GM21786 (cell line): ENCODE results near the gene PSG11.
"Not testable (repeated sequence)": the region's sequence is repeated elsewhere in the genome, so short reads cannot be mapped to it uniquely, and the experiment has no call there.

Experiments
- ATAC-seq: cut with Tn5 transposase; IDR thresholded peaks from one replicate; pipeline ENCODE4 v1.9.1; 2021; ENCODE audit not compliant: unreplicated experiment

Gene PSG11

DNA sequence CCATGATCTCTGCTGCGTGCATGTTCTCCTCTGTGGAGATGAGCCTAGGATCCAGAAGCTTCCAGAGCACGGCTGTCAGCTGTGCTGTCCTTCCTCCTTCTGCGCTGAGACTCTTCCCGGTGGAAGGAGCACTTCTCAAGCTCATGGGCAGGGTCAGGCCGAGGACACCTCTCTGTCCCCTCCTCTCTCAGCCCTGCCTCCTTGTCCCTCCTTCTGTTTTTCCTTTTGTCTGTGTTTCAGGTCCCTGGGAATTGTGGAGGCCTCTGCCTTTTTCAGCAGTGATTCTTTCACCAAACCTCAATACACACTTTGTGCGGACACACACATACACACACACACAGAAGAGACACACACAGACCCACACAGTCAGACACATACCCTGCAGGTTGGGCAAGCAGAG lies at the start of gene PSG11:
TSS of gene PSG11 (minus strand) at position 101 of the 400 bp plus-strand sequence. CDS start at position 4, 97 bp downstream.
- ATAC-seq = not testable (repeated sequence)

DNA sequence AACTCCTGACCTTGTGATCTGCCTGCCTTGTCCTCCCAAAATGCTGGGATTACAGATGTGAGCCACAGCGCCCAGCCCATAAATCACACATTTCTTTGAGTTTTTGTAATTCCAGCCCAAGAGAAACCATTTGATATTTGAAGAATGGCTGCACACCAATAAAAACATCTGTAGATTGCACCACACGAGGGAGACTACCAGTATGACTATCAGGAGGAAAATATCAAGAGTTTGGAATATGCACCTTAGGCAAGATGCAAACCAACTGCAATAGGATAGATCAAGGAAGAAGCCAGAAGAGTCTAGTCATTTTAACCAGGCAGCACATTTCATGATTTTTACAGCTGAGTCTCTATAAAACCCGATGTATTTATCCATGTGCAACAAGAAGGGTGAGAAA lies 36.1 kb upstream of the PSG11 start:
- not testable (repeated sequence) for ATAC-seq

DNA sequence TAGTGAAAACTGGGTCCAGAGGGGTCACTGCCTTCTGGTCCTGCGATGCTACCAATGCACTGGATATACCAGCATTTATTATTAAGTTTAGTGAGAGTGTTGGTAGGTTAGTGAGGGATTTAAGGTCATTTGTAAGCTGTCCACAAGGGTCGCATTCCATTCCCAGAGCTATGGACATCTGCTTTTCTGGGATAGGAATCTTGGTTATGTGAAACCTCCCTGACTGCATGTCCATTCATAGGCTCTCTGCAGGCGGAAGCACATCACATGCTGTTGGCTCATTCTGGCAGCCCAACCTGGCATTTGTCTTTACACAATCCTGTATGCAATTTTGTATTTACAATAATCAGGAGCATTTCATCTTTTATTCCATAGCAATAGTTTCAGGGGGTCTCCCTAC lies 35.1 kb upstream of the PSG11 start:
- ATAC-seq = not testable (repeated sequence)

DNA sequence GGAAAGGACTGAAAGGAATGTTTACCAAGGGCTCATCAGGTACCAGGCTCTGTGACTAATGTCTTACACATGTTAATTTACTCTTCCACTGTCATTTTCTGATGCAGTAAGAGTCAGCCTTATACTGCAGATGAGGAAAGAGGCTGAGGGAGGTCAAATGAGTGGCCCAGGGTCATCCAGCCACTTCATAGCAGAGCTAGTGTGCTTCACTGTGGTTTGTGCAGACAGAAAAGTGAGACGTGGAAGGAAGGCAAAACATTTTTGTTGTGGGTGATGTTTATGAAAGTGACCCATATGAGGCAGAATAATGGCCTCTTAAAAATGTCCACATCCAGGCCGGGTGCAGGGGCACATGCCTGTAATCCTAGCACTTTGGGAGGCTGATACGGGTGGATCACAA lies 34.0 kb upstream of the PSG11 start:
- not testable (repeated sequence) for ATAC-seq

DNA sequence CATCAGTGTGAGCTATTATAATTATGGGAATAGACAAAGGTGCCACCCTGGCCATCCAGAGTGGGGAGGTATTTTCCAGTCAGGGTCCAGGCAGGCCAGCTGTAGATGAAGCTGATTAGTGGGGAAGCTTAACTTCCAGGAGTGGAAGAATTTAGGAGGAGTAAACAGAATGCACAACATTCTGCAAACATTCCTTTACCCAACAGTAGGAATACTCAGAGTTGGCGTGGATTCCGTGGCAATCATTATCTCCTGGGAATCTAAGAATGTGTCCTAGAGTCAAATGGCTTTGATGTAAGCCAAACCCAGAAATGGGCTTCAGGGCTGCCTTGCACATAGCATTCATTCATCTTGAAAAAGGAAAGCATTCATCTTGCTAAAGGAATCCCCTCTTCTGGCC lies 33.2 kb upstream of the PSG11 start:
- ATAC-seq = not testable (repeated sequence)

- not testable (repeated sequence) for ATAC-seq
These were observed 32.2 kb upstream of the PSG11 start for GRCh38 chr19:43058440-43058839.

- ATAC-seq = not testable (repeated sequence)
These were observed 21.7 kb upstream of the PSG11 start for GRCh38 chr19:43047966-43048365.

GRCh38 chr19:43046578-43046977 lies 20.3 kb upstream of the PSG11 start:
- not testable (repeated sequence) for ATAC-seq

GRCh38 chr19:43043492-43044180 lies 17.4 kb upstream of the PSG11 start:
- not testable (repeated sequence) for ATAC-seq

DNA sequence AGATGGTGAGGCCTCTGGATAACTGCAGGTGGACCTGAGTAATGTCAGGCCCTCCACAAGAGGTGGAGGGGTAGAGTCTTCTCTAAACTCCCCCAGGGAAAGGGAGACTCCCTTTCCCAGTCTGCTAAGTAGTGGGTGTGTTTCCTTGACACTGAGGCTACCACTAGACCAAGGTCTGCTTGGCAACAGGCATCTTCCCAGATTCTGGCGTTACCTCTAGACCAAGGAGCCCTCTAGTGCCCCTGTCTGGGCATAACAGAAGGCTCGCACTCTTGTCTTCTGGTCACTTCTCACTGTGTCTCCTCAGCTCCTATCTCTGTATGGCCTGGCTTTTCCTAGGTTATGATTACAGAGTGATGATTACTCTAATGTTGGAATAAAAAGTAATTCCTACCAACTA lies 5.4 kb upstream of the PSG11 start:
- ATAC-seq = not testable (repeated sequence)

DNA sequence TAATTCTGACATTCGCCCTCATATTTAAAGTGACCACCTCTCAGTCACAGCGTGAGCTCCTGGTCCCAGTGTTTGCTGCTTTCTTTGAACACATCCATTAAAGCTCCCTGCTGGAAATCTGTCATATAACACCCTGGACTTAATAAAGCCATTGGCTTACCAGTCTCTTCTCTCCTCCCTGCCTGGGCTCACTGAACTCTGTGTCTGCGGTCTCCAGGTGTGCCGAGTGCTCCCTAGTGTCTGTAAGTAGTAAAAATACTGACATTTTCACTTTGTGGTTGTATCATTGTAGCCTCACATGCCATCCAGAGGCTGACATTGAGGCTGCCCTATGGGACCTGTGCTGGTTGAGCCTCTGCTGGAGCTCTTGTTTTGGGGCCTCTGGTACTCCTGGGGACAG lies 2.6 kb upstream of the PSG11 start:
- no peak for ATAC-seq

DNA sequence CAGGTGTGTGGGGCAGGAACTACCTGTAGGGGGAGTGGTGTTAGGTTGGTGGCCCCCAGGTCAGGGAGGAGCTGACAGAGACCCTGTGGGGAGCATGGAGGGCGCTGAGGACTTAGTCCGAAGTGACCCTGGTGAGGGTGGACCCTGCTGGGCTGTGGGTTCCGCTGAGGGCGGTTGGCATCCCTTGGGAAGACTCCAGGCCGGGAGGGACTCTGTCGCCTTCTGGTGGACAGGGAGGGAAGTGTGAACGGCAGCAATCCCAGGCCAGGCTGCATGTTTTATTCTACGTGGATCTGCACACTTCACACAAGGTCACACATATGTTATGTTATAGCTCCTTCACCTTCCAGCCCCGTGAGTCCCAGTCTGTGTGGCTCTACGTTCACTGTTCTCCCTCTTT lies 1.7 kb upstream of the PSG11 start:
- ATAC-seq = not testable (repeated sequence)

GRCh38 chr19:43027061-43027460 lies 792 bp upstream of the PSG11 start:
- ATAC-seq = not testable (repeated sequence)

DNA sequence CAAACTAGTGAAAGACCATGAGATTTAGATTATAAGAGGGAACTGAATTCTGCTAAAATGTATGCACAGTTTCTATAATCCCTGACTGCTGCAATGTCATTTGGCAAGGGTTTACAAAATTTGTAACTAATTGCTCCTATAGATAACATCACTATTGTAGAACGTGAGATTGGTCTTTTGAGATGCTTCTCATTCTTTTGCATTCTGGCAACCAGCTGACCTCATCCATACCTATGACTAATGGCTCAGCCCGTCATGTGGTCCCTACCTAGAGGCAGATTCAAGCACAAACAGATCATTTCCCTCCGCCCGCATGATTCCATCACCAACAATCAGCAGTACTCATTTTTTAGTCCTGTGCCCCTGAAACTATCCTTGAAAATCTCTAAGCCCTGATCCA lies 4.2 kb downstream of the PSG11 start:
- not testable (repeated sequence) for ATAC-seq

- not testable (repeated sequence) for ATAC-seq
These were observed 4.6 kb downstream of the PSG11 start for GRCh38 chr19:43021629-43022028.

DNA sequence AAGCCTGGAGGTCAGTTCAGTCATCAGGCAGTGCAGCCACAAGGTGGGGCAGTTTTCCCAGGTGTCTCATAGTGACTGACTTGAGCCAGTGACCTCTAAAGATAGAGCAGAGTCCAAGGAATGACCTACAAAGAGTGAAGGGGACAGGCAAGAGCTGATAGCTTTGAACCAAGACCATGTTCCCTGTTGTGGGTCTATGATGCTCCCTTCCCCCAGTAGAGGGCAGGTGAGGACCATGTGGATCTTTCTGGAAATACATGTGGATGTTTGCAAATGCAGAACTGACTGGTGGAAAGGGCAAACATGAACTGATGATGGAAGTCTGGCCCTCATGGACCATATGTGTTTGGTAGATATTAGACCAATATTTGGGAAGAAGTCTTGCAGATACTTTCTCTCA lies 6.7 kb downstream of the PSG11 start:
- ATAC-seq = not testable (repeated sequence)

DNA sequence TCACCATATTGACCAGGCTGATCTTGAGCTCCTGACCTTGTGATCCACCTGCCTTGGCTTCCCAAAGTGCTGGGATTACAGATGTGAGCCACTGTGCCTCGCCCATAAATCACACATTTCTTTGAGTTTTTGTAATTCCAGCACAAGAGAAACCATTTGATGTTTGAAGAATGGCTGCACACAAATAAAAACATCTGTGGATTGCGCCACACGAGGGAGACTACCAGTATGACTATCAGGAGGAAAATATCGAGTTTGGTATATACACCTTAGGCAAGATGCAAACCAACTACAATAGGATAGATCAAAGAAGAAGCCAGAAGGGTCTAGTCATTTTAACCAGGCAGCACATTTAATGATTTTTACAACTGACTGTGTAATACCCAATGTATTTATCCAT lies 20.4 kb downstream of the PSG11 start:
- ATAC-seq = not testable (repeated sequence)

- not testable (repeated sequence) for ATAC-seq
These were observed 21.4 kb downstream of the PSG11 start for GRCh38 chr19:43004846-43005245.

- not testable (repeated sequence) for ATAC-seq
These were observed 22.6 kb downstream of the PSG11 start for GRCh38 chr19:43003634-43004033.

- ATAC-seq = not testable (repeated sequence)
These were observed 23.3 kb downstream of the PSG11 start for GRCh38 chr19:43002948-43003347.

- not testable (repeated sequence) for ATAC-seq
These were observed 30.1 kb downstream of the PSG11 start for GRCh38 chr19:42996161-42996560.

DNA sequence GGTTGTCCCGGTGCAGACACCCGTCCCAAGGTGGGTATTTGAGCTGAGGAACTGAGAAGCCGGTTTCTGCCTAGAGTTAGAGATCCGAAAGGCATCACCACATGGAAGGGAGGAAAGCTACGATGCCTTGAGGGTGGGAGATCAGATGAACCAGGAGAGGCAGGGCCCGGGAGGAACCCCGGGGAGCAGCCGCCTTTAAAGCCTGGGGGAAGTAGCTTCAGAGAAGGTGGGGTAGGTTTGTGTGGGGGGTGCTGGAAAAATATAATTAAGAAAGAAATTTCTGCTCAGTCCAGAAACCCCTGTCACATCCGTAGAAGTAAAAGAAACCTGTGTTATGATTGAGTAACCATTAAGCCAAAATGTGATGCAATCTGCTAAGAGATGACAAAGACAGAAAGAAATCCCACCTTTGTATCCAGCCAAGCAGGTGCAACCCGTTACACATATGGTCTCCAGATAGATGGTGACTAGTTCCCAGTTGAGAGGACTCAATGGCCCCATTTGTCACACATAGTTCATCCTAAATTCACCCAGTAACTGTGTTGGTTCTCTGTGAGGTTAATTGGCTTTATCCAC lies 34.2 kb downstream of the PSG11 start:
- ATAC-seq = not testable (repeated sequence)

GRCh38 chr19:42989851-42990250 lies 36.4 kb downstream of the PSG11 start:
- no peak for ATAC-seq
